SK-N-SH (cell line): ENCODE measurements around the gene PHETA2. TPM values are rescaled to one million over a fixed set of nuclear protein-coding genes. Genes with fewer than 3 reads are reported as not detected.

Experiments
- CTCF ChIA-PET: fragments of 300-600, 350-600 bp; formaldehyde crosslinking; extraction: SDS; loops from one replicate; lab custom pipeline; 2021; lab: Yijun Ruan, JAX
- POLR2A ChIA-PET: fragments of 350-600 bp; sonication (Branson Sonifier 250); formaldehyde crosslinking; extraction: SDS; loops from one replicate; lab custom pipeline; 2020; ENCODE audit warnings: antibody characterized with exemption, inconsistent platforms; lab: Yijun Ruan, JAX
- DNase-seq: peaks from one replicate; pipeline ENCODE4 v3.0.0; 2012
- H2AFZ ChIP-seq: fragments of 200-600 bp; sonication (generic); 2 replicates; pipeline ENCODE4 v1.8.1; 2016; ENCODE audit warnings: antibody characterized with exemption, mild to moderate bottlenecking, low read depth
- H3F3A ChIP-seq: fragments of 200-600 bp; sonication (generic); replicated peaks from 2 replicates; pipeline ENCODE3; 2016; ENCODE audit warnings: antibody characterized with exemption, mild to moderate bottlenecking; ENCODE audit not compliant: insufficient read depth
- H3K27ac ChIP-seq, 2 experiments: fragments of 200-500 bp in 1 of 2; fragments of 200-600 bp in 1 of 2; sonication (Bioruptor generic) in 1 of 2; sonication (generic), shearing (Covaris generic) in 1 of 2; 2 replicates each; pipeline versions ENCODE4 v1.5.1 to v1.6.1; 2014 to 2016; ENCODE audit warnings: low read depth in 2 of 2, inconsistent platforms in 1 of 2, low read length in 1 of 2, mild to moderate bottlenecking in 1 of 2, mixed read lengths in 1 of 2
- H3K27me3 ChIP-seq: fragments of 200-600 bp; sonication (generic), shearing (Covaris generic); 2 replicates; pipeline ENCODE4 v1.6.1; 2016; ENCODE audit warnings: mixed run types; ENCODE audit not compliant: insufficient read depth
- H3K36me3 ChIP-seq, 2 experiments: fragments of 200-500 bp in 1 of 2; fragments of 200-600 bp in 1 of 2; sonication (Bioruptor generic) in 1 of 2; sonication (generic) in 1 of 2; replicated peaks in 1 of 2; 2 replicates each; pipeline versions ENCODE3 to v1.5.1; 2014 to 2016; ENCODE audit warnings: low read length in 1 of 2, mild to moderate bottlenecking in 1 of 2; ENCODE audit not compliant: insufficient read depth in 2 of 2, control insufficient read depth in 1 of 2
- H3K4me1 ChIP-seq, 2 experiments: fragments of 200-500 bp in 1 of 2; fragments of 200-600 bp in 1 of 2; sonication (Bioruptor generic) in 1 of 2; sonication (generic), shearing (Covaris generic) in 1 of 2; 2 replicates each; pipeline versions ENCODE4 v1.5.1 to v1.6.1; 2014 to 2016; ENCODE audit warnings: low read depth in 1 of 2, low read length in 1 of 2, mixed run types in 1 of 2; ENCODE audit not compliant: insufficient read depth in 2 of 2, control insufficient read depth in 1 of 2
- H3K4me2 ChIP-seq: fragments of 200-600 bp; sonication (generic), shearing (Covaris generic); 2 replicates; pipeline ENCODE4 v1.6.1; 2017; ENCODE audit warnings: mixed run types
- H3K4me3 ChIP-seq, 2 experiments: fragments of 200-500 bp in 1 of 2; fragments of 200-600 bp in 1 of 2; sonication (Bioruptor generic) in 1 of 2; sonication (generic), shearing (Covaris generic) in 1 of 2; 2 replicates each; pipeline versions ENCODE4 v1.5.1 to v1.8.1; 2014 to 2016; ENCODE audit warnings: low read depth in 2 of 2, inconsistent platforms in 1 of 2, low read length in 1 of 2, mild to moderate bottlenecking in 1 of 2, mixed read lengths in 1 of 2, moderate library complexity in 1 of 2
- H3K79me2 ChIP-seq: fragments of 200-600 bp; sonication (generic); 2 replicates; pipeline ENCODE4 v1.8.1; 2017; ENCODE audit warnings: mild to moderate bottlenecking; ENCODE audit not compliant: insufficient read depth
- H3K9ac ChIP-seq: fragments of 200-600 bp; sonication (generic); 2 replicates; pipeline ENCODE4 v1.6.1; 2017; ENCODE audit warnings: mixed run types
- H3K9me2 ChIP-seq: fragments of 200-600 bp; sonication (generic); 2 replicates; pipeline ENCODE4 v1.6.1; 2017; ENCODE audit warnings: mixed run types
- H3K9me3 ChIP-seq: fragments of 200-600 bp; sonication (generic); 2 replicates; pipeline ENCODE4 v1.6.1; 2017; ENCODE audit warnings: mixed run types, mild to moderate bottlenecking, moderate library complexity
- H4K20me1 ChIP-seq: fragments of 200-600 bp; sonication (generic); 2 replicates; pipeline ENCODE4 v1.6.1; 2017; ENCODE audit warnings: mild to moderate bottlenecking, mixed run types; ENCODE audit not compliant: insufficient read depth
- CHD2 ChIP-seq: fragments of 150-350 bp; IDR thresholded peaks from 2 replicates; pipeline ENCODE4 v1.6.1; 2018; ENCODE audit warnings: low read length; ENCODE audit not compliant: partially characterized antibody
- GABPA ChIP-seq: IDR thresholded peaks from 2 replicates; pipeline ENCODE4 v1.4.0; 2012; ENCODE audit warnings: low read depth, mild to moderate bottlenecking
- GATA2 ChIP-seq: sonication (generic); formaldehyde crosslinking; IDR thresholded peaks from 2 replicates; pipeline ENCODE4 v1.5.0; 2020; ENCODE audit warnings: mild to moderate bottlenecking, missing genetic modification reagents
- IRF3 ChIP-seq: fragments of 150-350 bp; IDR thresholded peaks from 2 replicates; pipeline ENCODE4 v1.6.1; 2016; ENCODE audit warnings: mild to moderate bottlenecking, low read depth, low read length
- MAX ChIP-seq: IDR thresholded peaks from 2 replicates; pipeline ENCODE4 v1.4.0; 2012; ENCODE audit warnings: low read depth
- POLR2AphosphoS5 ChIP-seq: IDR thresholded peaks from 2 replicates; pipeline ENCODE4 v1.6.1; 2012; ENCODE audit warnings: low read depth, low read length
- RAD21 ChIP-seq: IDR thresholded peaks from 2 replicates; pipeline ENCODE4 v1.6.1; 2012; ENCODE audit warnings: mild to moderate bottlenecking, low read length
- RCOR1 ChIP-seq: fragments of 150-350 bp; IDR thresholded peaks from 2 replicates; pipeline ENCODE4 v1.6.1; 2017; ENCODE audit warnings: antibody characterized with exemption, low read length
- REST ChIP-seq: IDR thresholded peaks from 2 replicates; pipeline ENCODE4 v1.6.1; 2012; ENCODE audit warnings: mild to moderate bottlenecking, low read depth, low read length, moderate library complexity
- TAF1 ChIP-seq: IDR thresholded peaks from 2 replicates; pipeline ENCODE4 v1.6.1; 2012; ENCODE audit warnings: low read depth, mild to moderate bottlenecking, low read length, moderate library complexity, borderline replicate concordance
- TCF12 ChIP-seq: IDR thresholded peaks from 2 replicates; pipeline ENCODE4 v1.4.0; 2012
- USF2 ChIP-seq: fragments of 150-350 bp; IDR thresholded peaks from 2 replicates; pipeline ENCODE4 v1.6.1; 2017; ENCODE audit warnings: antibody characterized with exemption, low read length, low read depth, borderline replicate concordance
- ZBTB33 ChIP-seq: IDR thresholded peaks from 2 replicates; pipeline ENCODE4 v1.4.0; 2012; ENCODE audit warnings: low read depth, borderline replicate concordance
- WGBS: methylation state at CpG from one replicate; pipeline ENCODE4 v1.1.6; 2017; ENCODE audit warnings: low lambda C conversion rate; 5-methylcytosine and 5-hydroxymethylcytosine counted together
- polyA plus RNA-seq, 3 experiments: library from polyadenylated mRNA; depleted of rRNA; stranded (reverse); fragments of >200 nt; gene quantifications; 2 replicates each; pipeline ENCODE4 v1.2.3, GENCODE V29; 2012

The PHETA2 gene
- polyA plus RNA-seq, 1 of the 3 experiments (the other 2 are of a cell fraction), result 0.05 TPM

GRCh38 chr22:42056757-42057511 lies 17.1 kb upstream of the PHETA2 start:
- no peaks in the 10 kb centered on the region for H3K9me3 ChIP-seq
- TF ChIP-seq TAF1 (no peak), POLR2AphosphoS5 (no peak), ZBTB33 (no peak), IRF3 (no peak), REST (no peak)
- no peak overlapping the region for H3K27ac ChIP-seq
- no peaks in the 10 kb centered on the region for H3K79me2 ChIP-seq
- DNase-seq, result no peak
- no peaks in the 10 kb centered on the region for H3K36me3 ChIP-seq
- H3K9me2 ChIP-seq, result no peaks in the 10 kb centered on the region
- H4K20me1 ChIP-seq, result no peaks in the 10 kb centered on the region
- no peak overlapping the region for H3K4me2 ChIP-seq
- H3F3A ChIP-seq, result no peaks in the 10 kb centered on the region
- H3K27me3 ChIP-seq, result no peaks in the 10 kb centered on the region
- H3K4me1 ChIP-seq, result no peaks in the 10 kb centered on the region
- H2AFZ ChIP-seq, result no peak overlapping the region
- CTCF ChIA-PET, result no interaction called here
- H3K4me3 ChIP-seq, result no peak overlapping the region
- WGBS, result 91% methylated on average over 1 of the region's 1 CpG
- POLR2A ChIA-PET, result no interaction called here
- H3K9ac ChIP-seq, result no peak overlapping the region

- POLR2A ChIA-PET, result no interaction called here
- Histone ChIP-seq H3K27me3 (no peaks in the 10 kb centered on the region), H3K4me2 (no peak overlapping the region), H3K4me3 (no peak overlapping the region), H3K4me1 (no peaks in the 10 kb centered on the region), H3K9me2 (no peaks in the 10 kb centered on the region), H2AFZ (no peak overlapping the region), H3K9ac (no peak overlapping the region), H4K20me1 (no peaks in the 10 kb centered on the region), H3K27ac (no peak overlapping the region), H3K79me2 (no peaks in the 10 kb centered on the region), H3K36me3 (no peaks in the 10 kb centered on the region), H3F3A (no peaks in the 10 kb centered on the region), H3K9me3 (no peaks in the 10 kb centered on the region)
- WGBS, result 100% methylated on average over 2 of the region's 5 CpGs
- CTCF ChIA-PET, result no interaction called here
- no peak for DNase-seq
- no peak for TF ChIP-seq MAX
- no peak for TF ChIP-seq CHD2
- no peak for TF ChIP-seq USF2
- TF ChIP-seq RAD21, result no peak
- no peak for TF ChIP-seq GATA2 (CRISPR knock-in tag)
- TF ChIP-seq REST, result no peak
- TF ChIP-seq RCOR1, result no peak
- TF ChIP-seq GABPA, result no peak
- no peak for TF ChIP-seq TCF12
Observed at GRCh38 chr22:42060489-42060888, 13.6 kb upstream of the PHETA2 start.
